ENCODE data around the gene UBAP2L.

DNA sequence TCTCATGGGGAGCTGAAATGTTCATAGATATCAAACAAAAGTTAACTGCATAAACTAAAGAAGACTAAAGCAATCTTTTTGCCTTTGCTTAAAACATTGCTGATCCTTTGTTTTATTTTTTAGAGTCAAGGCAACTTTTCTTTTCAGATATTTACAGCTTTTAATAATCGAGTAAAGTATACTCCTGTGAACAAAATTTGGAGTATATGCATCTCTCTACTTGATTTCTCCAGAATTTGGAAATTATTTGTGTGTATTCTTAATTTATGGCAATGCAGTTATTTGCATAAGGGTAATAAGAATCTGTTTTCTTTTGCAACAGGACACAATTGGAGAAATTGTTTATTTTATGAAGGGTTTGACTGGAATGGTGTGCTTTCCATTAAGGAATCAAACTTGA, 95.9 kb downstream of the UBAP2L start:
- TF ChIP-seq EZH2 (IDR thresholded peaks at IDR 0.05; ENCODE audit: low read length) (no peak), CTCF (optimal IDR thresholded peaks at IDR 0.05 in 1 of 3, IDR thresholded peaks at IDR 0.05 in 1 of 3, conservative IDR thresholded peaks at IDR 0.05 in 1 of 3; ENCODE audit: extremely low read depth in 1 of 3, insufficient read depth in 2 of 3, low read length in 3 of 3) (no peak)

Measured in keratinocyte (primary cell).